Panc1 (cell line): ENCODE data around the gene AATK. TPM values are rescaled to one million over a fixed set of nuclear protein-coding genes. Genes with fewer than 3 reads are reported as not detected.

Source experiments
- ATAC-seq: fragments of 200-7000 bp; cut with Tn5 transposase; 2 replicates; pipeline ENCODE4 v1.9.1; 2020; ENCODE audit warnings: mild to moderate bottlenecking, moderate library complexity
- BruUV-seq: library from RNA; stranded (reverse); fragments of 400-500 nt; replicated peaks from 2 replicates; lab custom pipeline; 2021; lab: Mats Ljungman, UMichigan
- CTCF ChIA-PET: fragments of 300-600 bp; sonication (Branson Sonifier 250); formaldehyde crosslinking; loops from one replicate; lab custom pipeline; 2022; ENCODE audit warnings: antibody characterized with exemption; lab: Charles Lee
- POLR2A ChIA-PET: fragments of 300-600 bp; sonication (Branson Sonifier 250); formaldehyde crosslinking; loops from one replicate; lab custom pipeline; 2022; ENCODE audit warnings: antibody characterized with exemption; lab: Charles Lee
- DNase-seq: peaks from one replicate; pipeline ENCODE4 v3.0.0-alpha.2; 2010; ENCODE audit warnings: low read depth, low spot score
- H3K27ac ChIP-seq: 2 replicates; pipeline ENCODE4 v1.5.1; 2011; ENCODE audit warnings: mild to moderate bottlenecking, low read length, inconsistent platforms
- H3K27me3 ChIP-seq: fragments of 200-500 bp; sonication (Bioruptor generic); 2 replicates; pipeline ENCODE4 v1.6.0; 2014; ENCODE audit warnings: low read length, inconsistent platforms; ENCODE audit not compliant: control insufficient read depth, insufficient read depth
- H3K36me3 ChIP-seq: fragments of 200-500 bp; sonication (Bioruptor generic); 2 replicates; pipeline ENCODE4 v1.5.1; 2014; ENCODE audit warnings: inconsistent platforms, mild to moderate bottlenecking, low read length, moderate library complexity; ENCODE audit not compliant: control insufficient read depth, insufficient read depth
- H3K4me1 ChIP-seq: 2 replicates; pipeline ENCODE4 v1.5.1; 2011; ENCODE audit warnings: inconsistent platforms, mild to moderate bottlenecking, low read length, moderate library complexity; ENCODE audit not compliant: control insufficient read depth, insufficient read depth
- H3K4me3 ChIP-seq, 2 experiments: 2 replicates each; pipeline ENCODE4 v1.5.1; 2011 to 2012; ENCODE audit warnings: low read depth in 2 of 2, low read length in 2 of 2, mild to moderate bottlenecking in 2 of 2, inconsistent platforms in 1 of 2, moderate library complexity in 1 of 2
- H3K9me3 ChIP-seq: fragments of 200-500 bp; sonication (Bioruptor generic); 2 replicates; pipeline ENCODE4 v1.5.1; 2014; ENCODE audit warnings: low read depth, mild to moderate bottlenecking, inconsistent platforms, low read length, moderate library complexity; ENCODE audit not compliant: control insufficient read depth, insufficient read depth
- CTCF ChIP-seq: fragments of 450-650 bp; IDR thresholded peaks from 2 replicates; pipeline ENCODE4 v1.5.1; 2017; ENCODE audit warnings: mild to moderate bottlenecking
- POLR2AphosphoS5 ChIP-seq: IDR thresholded peaks from 2 replicates; pipeline ENCODE4 v1.6.1; 2012; ENCODE audit warnings: mild to moderate bottlenecking, low read depth, low read length, moderate library complexity
- REST ChIP-seq, 2 experiments: IDR thresholded peaks; 2 replicates each; pipeline ENCODE4 v1.6.1; 2011 to 2012; ENCODE audit warnings: low read depth in 2 of 2, control low read depth in 1 of 2, low read length in 1 of 2, mild to moderate bottlenecking in 1 of 2, moderate library complexity in 1 of 2; ENCODE audit not compliant: insufficient read depth in 1 of 2
- SIN3A ChIP-seq: IDR thresholded peaks from 2 replicates; pipeline ENCODE4 v1.6.1; 2012; ENCODE audit warnings: low read depth, mild to moderate bottlenecking, low read length, moderate library complexity, borderline replicate concordance; ENCODE audit not compliant: insufficient read depth
- TCF7L2 ChIP-seq: IDR thresholded peaks from 2 replicates; pipeline ENCODE4 v1.6.1; 2011; ENCODE audit warnings: mild to moderate bottlenecking, low read depth, low read length, inconsistent platforms
- in situ Hi-C: cut with HindIII; loops from 2 replicates; pipeline ENCODE4 v1.10.0; 2016; ENCODE audit warnings: low sequenced_read_pairs, low pct_unique_long_range_greater_than_20kb
- intact Hi-C: fragments of 100-400 bp; cut with micrococcal nuclease; formaldehyde crosslinking; loops from one replicate; pipeline ENCODE4 v1.10.0; 2022; ENCODE audit not compliant: unreplicated experiment
- total RNA-seq: library from RNA; stranded (reverse); gene quantifications from one replicate; pipeline ENCODE4 v1.2.1, GENCODE V29; 2021; ENCODE audit not compliant: unreplicated experiment

AATK gene
- total RNA-seq, 1 experiment from 2014 or later = 3.7 TPM

GRCh38 chr17:81081222-81082176, 84.5 kb downstream of the AATK start:
- no peak for ATAC-seq
- no TSS peak for BruUV-seq
- no peaks in the 10 kb centered on the region for H3K27me3 ChIP-seq
- CTCF ChIA-PET = no interaction called here
- H3K36me3 ChIP-seq = peaks cover 5% of the 10 kb centered on the region; the same call in 1 of the 2 replicates
- H3K27ac ChIP-seq = no peak overlapping the region
- POLR2A ChIA-PET = no interaction called here
- in situ Hi-C loops (no loop called here), intact Hi-C loops (no loop called here)
- no peak for DNase-seq
- H3K9me3 ChIP-seq = no peaks in the 10 kb centered on the region
- H3K4me1 ChIP-seq = 0 out of 2 replicates have a peak, but pooled peaks cover 3% of the 10 kb centered on the region
- H3K4me3 ChIP-seq = no peak overlapping the region
- no peak for TF ChIP-seq CTCF
- no peak for TF ChIP-seq REST (IDR thresholded peaks at IDR 0.05; ENCODE audit: insufficient read depth in 1 of 2, low read depth in 2 of 2, low read length in 1 of 2)
- no peak for TF ChIP-seq SIN3A
- no peak for TF ChIP-seq TCF7L2
- no peak for TF ChIP-seq POLR2AphosphoS5

GRCh38 chr17:81080019-81080418, 86.0 kb downstream of the AATK start:
- ATAC-seq (0 out of 2 replicates have a peak, but pooled peaks have one; percentile 19), DNase-seq (no peak)
- Histone ChIP-seq H3K9me3 (no peaks in the 10 kb centered on the region), H3K4me1 (0 out of 2 replicates have a peak, but pooled peaks cover 3% of the 10 kb centered on the region), H3K36me3 (no peaks in the 10 kb centered on the region), H3K27ac (no peak overlapping the region), H3K27me3 (no peaks in the 10 kb centered on the region), H3K4me3 (no peak overlapping the region)
- ChIA-PET POLR2A (interaction anchor here (0.6 kb wide), 1 partner anchor 36 kb away, joined by 8 read pairs; no protein-coding TSS in a partner anchor), CTCF (no interaction called here)
- no TSS peak for BruUV-seq
- in situ Hi-C loops = no loop called here
- TF ChIP-seq TCF7L2 (no peak), POLR2AphosphoS5 (no peak), REST (IDR thresholded peaks at IDR 0.05; ENCODE audit: insufficient read depth in 1 of 2, low read depth in 2 of 2, low read length in 1 of 2) (no peak), CTCF (no peak), SIN3A (no peak)
- intact Hi-C loops = no loop called here
